GM03348 (cell line): Measurements from ENCODE around the gene IRF2BP2.
A peak's percentile ranks its signal among the peaks of the same experiment; 100 is the strongest.
"Not testable (repeated sequence)": the region's sequence is repeated elsewhere in the genome, so short reads cannot be mapped to it uniquely, and the experiment has no call there.

Source experiments
- DNase-seq: peaks from one replicate; pipeline ENCODE4 v3.0.0; 2012; ENCODE audit warnings: low spot score

The IRF2BP2 gene

DNA sequence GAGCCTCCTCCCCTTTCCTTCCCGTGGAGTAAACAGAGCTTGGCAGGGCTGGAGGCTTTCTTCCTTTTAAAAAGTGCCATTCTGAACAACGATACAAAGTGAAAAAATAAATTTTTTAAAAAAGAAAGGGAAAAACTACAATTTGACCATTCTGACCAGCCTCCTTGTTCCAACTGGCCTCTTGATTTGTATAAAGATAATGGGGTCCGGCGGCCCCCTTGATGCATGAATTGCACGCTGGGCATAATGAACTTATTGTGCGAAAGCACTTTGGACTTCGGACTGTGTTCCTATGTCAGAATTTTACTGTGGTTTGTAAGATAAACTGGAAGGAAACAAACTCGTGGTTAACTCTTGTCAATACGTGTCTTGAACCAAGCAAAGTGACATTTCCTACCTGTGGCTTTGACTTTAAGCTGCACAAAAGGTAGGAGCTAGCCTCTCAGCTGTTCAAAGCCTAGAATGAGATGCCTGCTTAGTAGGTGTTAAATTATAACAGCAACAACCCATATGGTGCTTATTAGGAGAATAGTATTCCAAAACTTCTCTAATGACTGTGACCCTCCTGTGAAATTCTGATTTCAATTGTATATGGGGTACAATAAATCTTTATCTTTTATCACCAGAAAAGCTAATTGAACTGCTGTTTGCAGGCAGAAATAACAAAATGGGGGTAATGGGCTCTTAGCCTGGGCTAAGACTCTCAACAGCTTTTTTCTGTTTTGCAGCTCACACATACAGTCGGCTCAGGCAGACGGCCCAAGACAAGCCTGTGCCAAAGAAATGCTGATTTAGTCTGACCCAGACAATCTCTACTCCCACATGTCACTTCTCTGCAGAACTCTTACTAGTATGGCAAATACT, 9.3 kb downstream of the IRF2BP2 start:
- no peak for DNase-seq

DNA sequence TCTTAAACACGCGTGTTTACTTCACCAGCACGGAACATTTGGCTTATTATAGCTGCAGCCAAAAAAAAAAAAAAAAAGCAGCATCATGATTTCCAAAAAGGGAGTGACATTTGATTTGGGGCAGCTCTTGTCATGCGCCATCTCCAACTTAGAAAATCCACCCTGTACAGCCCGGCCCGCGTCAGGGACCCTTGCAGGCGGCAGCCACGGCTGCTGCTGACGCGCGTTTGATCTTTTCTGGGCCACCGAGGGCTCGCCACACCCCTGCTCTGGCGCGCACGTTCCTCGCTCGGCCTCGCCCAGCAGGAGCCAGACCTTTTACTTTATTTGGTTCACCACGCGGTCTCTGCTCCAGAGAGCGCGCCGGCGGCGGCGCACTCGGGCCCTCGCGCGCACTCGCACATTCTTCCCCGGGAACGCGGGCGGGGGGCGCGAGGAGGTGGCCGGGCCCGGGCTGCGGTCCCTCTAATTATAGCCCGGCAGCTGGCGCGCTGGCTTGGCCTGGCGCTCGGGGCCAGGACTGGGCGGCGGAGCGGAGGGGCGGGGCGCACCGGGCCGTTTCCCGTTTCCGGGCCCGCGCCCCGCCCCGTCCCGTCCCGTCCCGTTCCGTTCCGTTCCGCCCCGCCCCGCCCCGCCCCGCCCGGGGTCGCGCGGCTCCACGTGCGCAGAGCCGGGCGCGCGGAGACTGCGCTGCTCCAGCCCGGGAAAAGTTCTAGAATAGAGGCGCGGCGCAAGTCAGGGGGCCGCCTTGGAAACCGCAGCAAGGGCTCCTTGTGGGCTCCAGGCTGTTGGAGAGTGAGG, 10.2 kb downstream of the IRF2BP2 start:
- peak; percentile 90 for DNase-seq

DNA sequence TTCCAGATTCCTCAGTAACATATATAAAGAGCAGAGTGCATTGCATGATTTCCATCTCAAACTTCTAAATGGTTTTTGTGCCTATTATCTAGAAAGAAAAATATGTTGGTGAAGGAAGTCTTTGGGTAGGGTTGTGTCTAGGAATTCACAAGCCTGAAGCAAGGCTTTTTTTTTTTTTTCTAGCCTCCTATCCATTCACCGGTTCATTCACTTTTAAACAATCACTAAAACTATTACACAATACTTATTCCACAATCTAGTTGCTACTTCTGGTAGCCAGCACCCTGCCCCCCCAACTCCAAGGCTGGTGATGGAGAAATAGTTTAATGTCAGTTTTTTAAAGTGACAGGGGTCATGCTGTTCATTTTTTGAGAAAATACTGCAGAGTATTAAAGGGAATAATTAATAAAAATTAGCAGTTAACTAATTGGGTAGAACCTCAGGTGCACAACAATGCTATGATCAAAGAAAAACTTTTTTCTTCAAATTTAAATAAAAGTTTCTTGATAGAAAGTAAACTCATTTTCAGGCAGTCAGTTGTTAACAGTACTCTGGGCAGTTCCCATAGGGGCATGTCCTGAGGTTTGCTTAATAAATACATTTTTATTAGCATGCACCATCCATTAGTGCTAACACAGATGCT, 10.9 kb downstream of the IRF2BP2 start:
- DNase-seq = no peak

DNA sequence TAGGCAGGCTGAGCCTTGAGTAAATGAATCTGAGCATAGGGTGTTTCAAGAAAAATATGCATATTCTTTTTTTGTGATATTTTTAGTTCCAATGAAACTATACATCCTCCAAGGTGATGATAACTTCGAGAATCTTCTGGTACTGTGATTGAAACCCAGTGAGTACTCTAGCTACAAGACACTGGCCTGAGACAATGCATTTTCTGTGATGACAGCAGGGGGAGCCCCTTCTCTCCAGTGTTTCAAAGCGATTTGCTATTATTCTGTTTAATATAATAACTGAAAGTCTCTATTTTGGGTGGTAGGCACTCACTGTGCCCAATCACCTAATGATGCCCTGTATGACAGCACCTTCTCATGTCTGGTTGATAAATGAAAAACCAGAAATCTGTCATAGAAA, 12.1 kb downstream of the IRF2BP2 start:
- DNase-seq = peak; percentile 60

DNA sequence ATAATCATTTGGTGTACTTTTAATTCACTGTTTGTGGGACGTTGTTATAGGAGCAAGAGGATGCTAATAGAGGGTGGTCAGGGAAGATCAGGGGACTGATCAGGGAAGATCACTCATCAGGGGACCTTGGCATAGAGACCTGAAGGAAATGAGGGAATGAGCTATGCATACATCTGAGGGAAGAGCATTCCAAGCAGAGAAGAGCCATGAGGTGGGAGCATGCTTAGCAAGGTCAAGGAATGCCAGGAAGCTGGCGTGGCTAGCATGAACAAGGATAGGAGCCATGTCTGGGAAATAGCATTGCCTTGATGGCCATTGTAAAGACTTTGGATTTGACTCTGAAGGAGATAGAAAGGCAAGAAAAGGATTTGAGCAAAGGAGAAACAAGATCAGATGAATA, 14.1 kb downstream of the IRF2BP2 start:
- no peak for DNase-seq

DNA sequence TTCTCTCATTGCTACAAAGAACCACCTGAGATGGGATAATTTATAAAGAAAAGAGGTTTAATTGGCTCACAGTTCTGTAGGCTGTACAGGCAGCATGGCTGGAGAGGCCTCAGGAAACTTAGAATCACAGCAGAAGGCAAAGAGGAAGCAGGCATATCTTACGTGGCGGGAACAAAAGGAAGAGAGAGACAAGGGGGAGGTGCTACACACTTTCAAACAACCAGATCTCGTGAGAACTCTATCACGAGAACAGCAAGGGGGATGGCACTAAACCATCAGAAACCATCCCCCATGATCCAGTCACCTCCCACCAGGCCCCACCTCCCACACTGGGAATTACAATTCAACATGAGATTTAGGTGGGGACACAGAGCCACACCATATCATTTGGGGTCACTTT, 15.4 kb downstream of the IRF2BP2 start:
- not testable (repeated sequence) for DNase-seq

DNA sequence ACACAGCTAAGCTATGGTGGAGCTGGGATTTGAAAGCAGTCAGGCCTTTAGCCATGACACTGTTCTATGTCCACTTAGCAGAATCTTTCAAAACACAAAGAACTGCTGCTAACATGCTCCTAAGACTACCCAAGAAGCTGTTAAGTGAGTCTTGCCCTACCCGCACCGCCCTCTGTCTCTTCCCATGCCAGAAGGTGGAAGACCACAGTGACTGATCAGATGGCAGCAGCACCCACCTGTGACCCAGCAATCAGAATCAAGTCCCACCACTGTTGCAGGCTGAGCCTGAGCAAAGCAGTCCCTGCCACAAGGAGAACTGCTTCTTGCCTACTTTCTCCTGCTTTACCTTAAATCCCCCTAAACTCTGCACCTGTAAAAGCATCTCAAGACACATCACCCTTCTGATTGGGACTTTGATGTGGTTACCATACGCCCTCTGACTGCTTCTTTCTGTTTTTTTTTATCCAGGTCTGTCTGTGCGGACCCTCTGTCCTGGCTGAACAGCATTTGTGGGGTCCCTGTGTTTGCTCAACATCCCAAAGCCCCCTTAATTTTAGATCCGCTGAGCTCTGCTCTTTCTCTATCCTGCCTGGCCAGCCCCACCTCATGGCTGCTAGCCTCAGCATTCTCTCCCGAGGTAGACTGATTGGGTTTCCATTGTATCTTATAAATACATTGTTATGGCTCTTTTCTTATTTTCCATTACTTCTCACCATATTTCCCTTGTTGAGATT, 16.0 kb downstream of the IRF2BP2 start:
- no peak for DNase-seq

DNA sequence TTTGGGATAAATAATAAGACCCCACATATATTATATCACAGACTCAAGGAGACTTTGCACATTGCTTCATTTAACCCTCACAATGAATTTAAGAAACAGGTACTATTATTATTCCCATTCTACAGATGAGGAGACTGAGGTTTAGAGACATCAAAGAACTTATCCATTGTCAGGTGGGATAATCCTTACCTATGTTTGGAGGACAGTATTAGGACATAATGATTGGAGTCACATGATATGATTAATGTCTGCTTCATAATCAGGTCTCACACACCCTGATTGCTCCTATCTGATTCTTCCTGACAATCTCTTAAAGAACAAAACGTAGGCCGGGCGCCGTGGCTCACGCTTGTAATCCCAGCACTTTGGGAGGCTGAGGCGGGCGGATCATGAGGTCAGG, 16.9 kb downstream of the IRF2BP2 start:
- DNase-seq = no peak

DNA sequence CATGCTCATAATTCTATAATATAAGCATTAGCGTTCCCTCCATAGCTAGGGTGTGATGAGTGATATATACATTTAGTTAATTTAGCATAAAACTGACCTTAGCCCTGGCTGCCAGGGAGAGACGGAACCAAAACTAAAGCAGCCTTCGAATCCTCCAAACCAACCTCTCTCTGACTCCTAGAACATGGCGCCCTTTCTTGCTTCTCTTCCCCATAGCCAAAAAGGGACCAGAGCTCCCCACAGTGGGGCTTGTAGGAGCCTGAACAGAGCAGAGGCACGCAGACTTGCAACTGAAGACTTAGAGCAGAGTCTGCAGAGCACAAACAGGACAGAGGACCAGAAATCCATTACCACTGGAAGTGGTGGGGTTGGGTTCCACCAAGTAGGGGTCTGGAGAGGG, 17.7 kb downstream of the IRF2BP2 start:
- DNase-seq = no peak

DNA sequence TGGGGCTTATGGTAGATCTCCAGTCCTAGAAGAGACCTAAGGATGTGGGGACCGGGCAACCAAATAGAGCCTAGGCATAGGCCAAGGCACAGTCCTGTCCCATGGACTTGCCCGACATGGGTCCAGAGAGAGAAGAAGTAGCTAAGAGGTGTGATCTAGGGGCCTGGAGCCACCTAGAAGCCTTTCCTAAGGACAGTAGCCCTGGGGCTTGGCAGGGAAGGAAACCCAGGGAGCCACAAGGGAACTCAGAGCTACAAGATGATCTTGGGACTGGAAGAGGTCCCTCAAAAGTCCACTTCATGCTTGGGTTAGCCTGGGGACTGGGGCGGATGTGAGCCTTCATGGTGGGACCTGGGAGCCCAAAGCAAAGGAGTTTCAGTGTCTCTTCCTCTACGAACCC, 18.8 kb downstream of the IRF2BP2 start:
- DNase-seq = no peak

DNA sequence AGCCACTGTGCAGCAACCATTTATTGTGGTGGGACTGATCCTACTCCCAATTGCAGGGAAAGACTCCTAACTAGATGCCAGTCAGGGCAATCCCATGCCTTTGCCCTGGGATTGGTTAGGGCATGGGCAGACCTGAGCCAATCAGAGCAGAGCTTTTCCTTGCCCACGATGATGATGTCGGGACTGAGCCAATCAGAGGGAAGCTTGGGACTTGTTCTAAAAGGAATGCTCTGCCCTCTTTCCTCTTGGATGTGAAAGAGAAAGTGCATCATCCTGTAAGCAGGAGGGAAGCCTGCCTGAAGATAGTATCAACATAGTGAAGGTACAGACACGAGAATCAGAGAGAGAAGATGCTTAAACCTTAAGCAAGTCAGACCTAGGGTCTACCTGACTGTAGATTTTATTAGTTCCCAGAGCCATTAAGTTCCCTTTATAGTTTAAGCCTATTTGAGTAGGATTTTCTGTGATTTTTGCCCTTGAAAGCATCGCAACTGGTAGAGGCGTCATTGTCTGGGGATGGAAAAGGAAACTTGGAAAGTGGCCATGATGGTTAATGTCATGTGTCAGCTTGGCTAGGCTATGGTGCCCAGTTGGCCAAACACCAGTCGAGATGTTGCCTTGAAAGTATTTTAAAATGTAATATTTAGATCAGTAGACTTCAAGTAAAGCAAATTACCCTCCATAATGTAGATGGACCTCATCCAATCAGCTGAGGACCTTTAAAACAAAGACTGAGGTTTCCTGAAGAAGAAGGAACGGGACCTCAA, 19.9 kb downstream of the IRF2BP2 start:
- peak; percentile 57 for DNase-seq

DNA sequence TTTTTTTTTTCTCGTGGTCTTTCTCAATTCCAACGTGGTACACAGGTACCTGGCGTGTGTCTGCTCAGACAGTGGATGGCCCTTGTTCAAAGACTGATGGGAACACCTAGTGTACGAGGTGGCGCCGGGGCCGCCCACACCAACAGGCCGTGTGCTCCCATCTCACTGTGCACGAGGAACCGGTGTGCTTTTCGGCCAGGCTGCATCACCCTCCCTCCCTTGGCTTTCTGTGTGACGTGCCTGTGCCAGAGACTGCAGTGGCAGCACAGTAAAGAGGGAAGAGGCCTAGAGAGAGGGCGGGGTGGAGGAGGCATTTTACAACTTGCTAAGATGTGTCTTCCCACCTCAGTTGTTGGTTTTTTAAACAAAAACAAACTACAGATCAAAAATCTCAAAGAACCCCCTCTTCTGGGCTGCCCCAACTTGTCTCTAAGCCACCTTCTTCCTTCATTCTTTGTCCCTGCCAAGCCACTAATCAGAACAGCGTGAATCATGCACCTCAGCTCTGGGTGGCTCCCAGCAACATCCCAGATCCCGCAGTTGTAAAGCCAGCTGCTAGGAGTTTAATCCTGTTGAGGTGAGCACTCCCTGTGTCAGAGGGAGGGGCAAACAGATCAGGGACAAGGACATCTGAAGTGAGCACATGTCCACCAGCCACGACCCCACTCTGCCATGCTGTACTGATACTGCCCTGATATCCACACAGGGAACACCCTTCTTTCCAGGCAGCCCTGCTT, 20.7 kb downstream of the IRF2BP2 start:
- peak; percentile 57 for DNase-seq

DNA sequence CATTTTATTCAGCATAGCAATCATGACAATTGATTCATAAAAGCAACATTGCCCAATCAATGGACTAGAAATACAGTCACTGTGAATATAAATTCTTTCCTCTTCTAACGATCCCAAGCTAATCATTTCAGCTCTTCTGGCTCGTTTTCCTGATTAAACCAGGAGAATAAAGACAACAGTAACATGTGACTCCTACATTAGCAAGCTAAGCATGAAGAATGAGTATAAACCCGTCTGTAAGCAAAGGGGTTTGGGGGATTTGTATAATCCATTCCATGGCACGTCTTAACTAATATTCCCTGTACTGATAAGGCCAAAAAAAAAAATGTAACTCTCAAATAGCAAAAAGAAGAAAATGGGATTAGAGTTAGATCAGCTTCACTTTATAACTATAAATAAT, 21.6 kb downstream of the IRF2BP2 start:
- no peak for DNase-seq

DNA sequence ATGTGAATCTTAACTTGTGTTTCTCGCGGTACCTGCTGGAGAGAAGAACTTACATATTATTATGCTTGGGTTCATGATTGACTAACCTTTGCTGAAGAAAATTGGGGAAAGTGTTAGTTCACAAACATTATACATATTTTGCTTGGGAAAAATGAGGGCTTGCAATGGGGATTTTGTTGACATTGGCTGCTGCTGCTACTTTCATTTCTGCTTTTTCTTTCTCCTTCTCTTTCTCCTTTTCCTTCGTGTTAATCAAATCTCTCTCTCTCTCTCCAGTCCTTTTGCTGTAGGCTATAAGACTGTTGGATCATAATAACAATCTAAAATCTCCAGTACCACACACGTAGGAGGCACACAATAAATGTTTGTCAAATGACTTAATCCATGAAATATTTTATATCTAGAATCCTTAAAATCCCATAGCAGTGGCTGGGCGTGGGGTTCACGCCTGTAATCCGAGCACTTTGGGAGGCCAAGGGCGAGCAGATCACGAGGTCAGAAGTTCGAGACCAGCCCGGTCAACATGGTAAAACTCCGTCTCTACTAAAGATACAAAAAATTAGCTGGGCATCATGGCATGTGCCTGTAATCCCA, 23.0 kb downstream of the IRF2BP2 start:
- DNase-seq = no peak

DNA sequence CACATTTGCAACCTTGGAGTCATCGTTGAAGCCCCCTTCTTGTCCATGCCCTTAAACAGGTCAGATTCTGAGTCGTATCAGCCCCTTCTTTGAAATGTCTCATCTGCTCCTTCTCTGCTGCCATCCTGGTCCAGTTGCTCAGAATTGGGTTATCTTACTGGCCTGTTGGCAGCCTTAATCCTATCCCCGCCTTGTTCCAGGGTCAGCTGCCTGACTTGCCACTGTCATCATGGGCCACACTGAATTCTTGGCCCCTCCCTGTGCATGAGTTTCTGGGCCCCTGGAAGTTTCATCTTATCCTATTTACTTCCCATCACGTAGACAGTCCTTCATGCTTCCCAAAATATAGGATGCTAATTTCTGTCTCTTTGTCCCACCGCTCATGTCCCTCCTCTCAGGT, 23.7 kb downstream of the IRF2BP2 start:
- no peak for DNase-seq

DNA sequence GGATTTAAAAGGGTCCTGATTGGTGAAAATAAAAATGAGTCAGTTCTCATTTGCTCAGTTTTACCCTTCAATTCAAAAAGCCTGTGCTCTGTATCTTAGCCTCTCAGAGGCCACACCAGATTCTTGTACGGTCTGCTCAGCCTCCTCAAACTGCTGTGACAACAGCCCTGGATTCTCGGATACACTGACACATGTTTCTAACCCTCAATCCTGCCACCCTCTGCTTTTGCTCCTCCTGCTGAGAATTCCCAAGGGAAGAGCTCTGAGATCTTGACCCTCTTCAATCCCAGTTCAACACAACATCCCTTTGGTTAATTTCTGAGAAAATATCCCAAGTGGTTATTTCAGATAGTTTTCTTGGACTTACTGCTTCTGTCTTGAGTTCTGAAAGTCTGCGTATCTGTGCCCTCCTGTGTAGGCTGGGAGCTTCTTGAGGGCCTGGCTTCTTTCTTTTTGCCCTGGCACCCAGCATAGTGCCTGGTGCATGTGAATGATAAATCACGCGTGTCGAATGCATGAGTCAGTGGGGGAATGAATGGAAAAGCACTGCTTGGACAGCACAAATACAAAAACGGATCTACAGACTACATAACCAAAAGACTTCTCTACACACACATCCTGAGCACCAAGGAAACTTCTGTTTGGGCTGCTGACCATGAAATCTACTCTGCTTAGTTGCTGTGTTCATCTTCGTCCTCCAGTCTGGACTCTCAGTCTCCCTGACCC, 24.5 kb downstream of the IRF2BP2 start:
- peak; percentile 74 for DNase-seq

DNA sequence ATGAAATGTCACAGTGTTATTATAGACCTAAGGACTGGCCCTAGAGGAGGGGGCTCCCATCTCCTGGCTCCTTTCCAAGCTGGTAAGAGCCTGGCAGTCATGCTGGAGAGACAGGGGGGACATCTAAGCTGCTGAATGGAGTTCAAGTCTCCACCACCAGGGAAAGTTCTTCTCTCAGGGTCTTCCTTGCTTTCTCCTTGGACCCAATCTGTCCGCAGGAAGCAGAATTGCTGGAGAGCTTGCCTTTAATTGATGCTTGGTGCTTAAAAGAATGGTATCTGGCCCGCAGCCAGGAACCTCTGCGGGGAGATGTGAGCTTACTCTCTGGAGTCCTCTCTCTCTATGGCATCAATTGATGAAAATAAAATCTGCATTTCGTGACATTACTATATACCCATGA, 25.1 kb downstream of the IRF2BP2 start:
- no peak for DNase-seq

DNA sequence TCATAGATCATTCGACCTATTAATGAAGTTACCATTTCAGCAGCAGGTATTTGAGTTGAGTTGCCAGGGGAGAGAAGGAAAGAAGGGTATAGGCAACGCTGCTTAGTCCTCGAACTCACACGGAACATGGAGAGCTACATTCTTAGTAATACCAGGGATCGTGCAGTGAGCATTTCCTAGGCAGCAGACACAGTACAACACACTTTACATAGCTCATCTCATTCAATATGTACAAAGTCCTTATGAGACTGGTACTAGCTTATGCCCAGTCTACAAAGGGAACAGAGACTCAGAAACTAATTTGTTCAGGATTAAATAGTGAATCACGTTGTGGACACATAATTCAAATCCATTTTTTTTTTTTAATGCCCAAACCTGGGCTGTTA, 25.6 kb downstream of the IRF2BP2 start:
- no peak for DNase-seq

DNA sequence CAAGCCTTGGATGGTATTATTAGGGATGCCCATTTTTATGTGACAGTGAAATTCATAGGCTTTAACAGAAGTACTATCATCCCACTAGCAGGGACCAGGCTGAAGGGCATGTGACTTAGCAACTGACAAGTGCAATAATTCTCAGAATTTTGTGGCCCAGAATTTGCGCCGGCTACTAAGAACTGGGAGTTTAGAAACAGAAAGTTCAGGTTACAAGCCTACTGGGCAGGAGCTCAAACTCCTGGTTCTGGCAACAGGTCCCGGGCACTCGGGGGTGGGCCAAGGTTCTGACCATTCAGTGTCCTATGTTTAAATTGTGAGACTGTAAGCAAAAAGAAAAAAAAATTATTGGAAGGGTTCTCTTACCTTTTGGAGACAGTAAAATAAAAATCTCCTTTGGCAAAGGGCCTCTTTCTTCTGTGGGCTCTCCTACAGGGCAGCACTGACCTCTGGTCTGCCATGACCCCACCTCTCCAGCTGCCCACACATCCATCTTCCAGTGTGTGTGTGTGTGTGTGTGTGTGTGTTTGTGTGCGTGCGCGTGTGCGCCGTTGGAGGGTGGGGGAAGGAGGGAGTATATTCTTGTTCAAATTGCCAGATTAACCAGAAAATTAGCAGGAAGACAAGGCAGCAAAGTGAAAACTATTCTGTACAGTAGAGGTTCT, 26.1 kb downstream of the IRF2BP2 start:
- DNase-seq = no peak
